C1 segment of cervical spinal cord (tissue), 14 donors: ENCODE results near the gene CAB39L.
A peak's percentile ranks its signal among the peaks of the same experiment; 100 is the strongest.

ENCODE experiments used
- DNase-seq, 14 donors: peaks; one replicate each; lab custom pipeline; 2025; lab: John Stamatoyannopoulos, UW

The CAB39L gene

DNA sequence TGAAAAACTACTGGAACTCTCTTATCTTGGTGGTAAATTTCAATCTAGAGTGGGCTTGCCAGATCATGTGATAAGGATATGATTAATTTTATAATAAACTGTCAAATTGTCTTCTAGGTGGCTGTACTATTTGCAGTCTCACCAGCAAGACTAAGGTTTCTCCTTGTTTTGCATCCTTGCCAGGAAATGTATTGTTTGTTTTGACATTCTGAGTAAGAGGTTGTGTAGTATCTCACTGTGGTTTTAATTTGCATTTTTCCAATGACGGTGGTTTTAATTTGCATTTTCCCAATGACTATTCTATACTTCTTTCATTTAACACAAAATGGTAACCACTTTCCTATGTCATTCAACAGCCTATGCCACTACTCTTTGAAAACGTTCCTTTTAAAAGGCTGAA lies 2.0 kb downstream of the CAB39L start:
- no peak for DNase-seq

DNA sequence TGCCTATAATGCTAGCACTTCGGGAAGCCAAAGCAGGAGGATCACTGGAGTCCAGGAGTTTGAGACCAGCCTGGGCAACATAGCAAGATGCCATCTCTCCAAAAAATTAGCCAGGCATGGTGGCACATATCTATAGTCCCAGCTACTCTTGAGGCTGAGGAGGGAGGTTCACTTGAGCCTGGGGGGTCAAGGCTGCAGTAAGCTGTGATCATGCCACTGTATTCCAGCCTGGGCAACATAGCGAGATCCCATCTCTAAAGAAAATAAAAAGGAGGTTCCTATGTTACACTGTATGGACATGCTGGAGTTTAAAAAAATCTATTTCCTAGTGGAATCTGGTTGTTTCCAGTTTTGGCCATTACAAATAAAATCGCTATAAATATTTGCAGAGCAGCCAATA lies 2.6 kb downstream of the CAB39L start:
- DNase-seq, result no peak

DNA sequence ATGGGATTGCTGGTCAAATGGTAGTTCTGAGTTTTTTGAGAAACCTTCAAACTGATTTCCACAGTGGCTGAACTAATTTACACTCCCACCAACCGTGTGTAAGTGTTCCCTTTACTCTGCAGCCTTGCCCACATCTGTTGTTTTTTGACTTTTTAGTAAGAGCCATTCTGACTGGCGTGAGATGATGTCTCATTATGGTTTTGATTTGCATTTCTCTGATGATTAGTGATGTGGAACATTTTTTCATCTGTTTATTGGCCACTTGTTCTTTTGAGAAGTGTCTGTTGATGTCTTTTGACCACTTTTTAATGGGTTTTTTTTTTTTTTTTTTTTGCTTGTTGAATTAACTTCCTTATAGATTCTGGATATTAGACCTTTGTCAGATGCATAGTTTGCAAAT lies 4.3 kb downstream of the CAB39L start:
- DNase-seq, result no peak

DNA sequence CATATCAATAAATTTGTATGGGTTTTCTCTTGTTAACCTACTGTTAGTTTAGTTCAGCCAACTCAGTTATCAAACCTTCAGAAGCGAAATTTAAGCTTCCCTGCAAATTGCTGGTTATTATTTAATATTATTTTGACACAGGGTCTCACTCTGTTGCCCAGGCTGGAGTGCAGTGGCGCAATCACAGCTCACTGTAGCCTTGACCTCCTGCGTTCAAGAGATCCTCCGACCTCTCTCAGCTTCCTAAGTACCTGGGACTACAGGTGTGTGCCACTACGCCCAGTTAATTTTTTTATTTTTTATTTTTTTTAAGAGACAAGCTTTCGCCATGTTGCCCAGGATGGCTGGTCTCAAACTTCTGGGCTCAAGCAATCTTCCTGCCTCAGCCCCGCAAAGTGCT lies 6.2 kb downstream of the CAB39L start:
- no peak for DNase-seq

DNA sequence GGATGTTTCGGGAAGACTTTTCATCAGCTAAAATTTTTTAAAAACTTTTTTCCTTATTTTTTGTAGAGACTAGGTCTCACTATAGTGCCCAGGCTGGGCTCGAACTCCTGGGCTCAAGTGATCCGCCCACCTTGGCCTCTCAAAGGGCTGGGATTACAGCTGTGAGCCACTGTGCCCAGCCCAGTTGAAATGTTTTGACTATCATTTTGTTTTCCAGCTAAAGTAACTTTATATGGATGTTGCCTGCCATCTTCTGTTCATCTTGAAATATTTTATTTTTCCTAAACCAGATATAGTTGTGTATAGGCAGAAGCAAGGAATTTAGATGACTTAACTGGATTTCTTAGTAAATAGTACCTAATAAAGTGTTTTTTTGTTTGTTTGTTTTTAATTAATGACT lies 7.0 kb downstream of the CAB39L start:
- peak in 3 of 14 donors; percentile 4 to 13 (median 8) for DNase-seq

DNA sequence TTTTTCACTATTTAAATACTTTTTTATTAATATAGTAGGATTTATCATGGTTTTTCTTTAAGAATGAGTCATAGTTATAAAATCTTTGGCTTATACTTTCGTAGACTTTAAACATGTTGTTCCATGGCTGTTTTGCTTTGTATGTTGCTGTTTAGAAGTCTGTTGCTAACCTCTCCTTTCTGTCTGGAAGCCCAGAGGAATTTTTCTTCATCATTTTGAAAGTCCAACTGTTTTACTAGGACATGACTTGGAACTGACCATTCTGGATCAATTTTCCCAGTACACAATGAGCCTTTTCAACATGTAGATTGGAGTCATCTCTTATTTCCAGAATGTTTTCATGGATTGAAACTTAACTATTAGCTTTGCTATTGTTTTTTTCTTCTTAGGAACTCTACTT lies 7.9 kb downstream of the CAB39L start:
- no peak for DNase-seq

DNA sequence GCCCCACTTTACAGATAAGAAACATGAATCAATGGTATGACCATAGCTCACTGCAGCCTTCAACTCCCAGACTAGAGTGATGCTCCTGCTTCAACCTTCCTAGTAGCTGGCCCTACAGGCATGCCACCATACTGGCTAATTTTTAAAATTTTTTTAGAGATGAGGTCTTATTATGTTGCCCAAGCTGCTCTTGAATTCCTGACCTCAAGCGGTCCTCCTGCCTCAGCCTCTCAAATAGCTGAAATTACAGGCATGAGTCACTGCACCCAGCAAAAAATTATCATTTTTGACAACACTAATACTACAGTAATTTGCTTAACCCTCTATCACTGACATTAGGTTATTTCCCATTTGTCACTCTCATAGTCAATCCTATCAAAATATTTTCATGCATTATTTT lies 14.7 kb downstream of the CAB39L start:
- no peak for DNase-seq

DNA sequence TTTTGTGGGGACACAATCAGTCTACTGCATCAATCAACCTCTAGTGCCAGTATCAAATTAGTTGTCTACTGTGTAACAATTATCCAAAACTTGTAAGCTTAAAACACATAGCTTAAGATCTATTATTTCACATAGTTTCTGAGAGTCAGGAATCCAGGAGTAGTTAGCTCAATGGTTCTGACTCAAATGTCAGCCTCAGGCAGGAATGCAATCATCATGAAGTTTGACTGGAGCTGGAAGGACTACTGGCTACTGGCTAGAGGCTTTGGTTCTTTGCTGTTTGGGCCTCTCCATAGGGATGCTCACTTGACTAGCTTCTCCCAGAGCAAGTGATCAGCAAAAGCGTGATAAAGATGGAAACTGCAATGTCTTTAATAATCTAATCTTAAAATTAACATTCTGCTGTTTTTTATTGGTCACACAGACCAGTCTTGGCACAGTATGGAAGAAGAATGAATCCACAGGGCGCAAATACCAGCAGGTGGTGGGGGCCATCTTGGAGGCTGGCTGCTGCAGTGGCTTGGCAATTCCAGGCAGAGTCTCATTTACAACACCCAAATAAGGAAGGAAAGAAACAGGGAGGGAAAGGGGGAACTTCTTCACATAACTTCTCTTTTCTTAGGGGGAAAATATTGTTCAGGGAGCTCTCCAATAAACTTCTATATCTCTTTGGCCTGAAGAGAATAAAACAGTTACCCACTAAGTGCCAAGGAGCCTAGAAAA lies 15.7 kb downstream of the CAB39L start:
- no peak for DNase-seq

DNA sequence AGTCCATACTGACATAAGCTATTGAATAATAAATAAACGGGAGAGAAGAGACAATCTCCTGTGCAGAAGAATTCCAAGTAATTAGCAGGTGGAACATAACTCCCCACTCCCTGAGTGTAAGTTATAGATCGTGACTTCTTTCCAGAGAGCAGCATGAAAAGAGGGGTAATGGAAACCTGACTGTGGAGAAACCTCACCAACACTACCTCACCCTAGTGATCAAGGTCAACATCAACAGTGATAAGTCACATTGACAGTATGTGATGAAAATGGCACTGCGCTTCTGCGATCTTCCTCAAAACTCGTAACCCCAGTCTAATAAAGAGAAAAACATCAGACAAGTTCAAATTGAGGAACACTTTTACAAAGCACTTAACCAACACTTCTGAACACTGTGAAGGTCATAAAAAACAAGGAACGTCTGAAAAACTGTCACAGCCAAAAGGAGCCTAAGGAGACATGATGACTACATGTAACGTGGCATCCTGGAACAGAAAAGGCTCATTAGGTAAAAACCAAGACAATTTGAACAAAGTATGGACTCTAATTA lies 19.8 kb downstream of the CAB39L start:
- DNase-seq, result no peak

DNA sequence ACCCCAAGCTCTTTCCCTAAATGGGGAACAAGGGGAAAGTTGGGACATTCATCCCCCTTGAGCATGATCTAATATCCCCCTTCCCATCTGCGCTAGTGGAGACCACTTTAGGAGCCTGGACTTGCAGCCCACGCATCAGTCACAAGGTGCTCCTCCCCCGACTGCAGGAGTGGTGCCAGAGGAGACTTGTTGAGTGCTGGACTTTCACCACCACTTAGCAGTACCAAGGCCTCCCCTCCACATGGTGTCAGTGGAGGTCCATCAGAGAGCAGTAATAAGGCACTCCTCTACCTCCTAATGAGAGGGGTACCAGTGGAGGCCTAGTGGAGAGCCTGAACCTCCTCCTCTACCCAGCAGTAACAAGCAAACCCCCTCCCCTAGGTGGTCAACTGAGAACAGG lies 22.5 kb downstream of the CAB39L start:
- no peak for DNase-seq

DNA sequence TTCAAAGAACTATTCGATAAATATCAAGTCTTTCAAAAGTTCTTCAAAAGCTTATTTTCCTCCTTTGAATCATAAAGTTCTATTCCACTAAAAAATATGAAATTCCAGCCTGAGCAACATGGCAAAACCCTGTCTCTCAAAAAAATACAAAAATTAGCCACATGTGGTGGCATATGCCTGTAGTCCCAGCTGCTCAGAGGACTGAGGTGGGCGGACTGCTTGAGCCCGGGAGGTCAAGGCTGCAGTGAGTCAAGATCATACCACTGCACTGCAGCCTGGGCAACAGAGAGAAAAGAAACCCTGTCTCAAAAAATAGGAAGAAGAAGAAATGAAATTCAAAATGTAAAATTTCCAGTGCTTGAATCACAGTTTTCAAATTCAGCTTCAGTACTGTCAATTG lies 24.6 kb downstream of the CAB39L start:
- DNase-seq, result no peak

DNA sequence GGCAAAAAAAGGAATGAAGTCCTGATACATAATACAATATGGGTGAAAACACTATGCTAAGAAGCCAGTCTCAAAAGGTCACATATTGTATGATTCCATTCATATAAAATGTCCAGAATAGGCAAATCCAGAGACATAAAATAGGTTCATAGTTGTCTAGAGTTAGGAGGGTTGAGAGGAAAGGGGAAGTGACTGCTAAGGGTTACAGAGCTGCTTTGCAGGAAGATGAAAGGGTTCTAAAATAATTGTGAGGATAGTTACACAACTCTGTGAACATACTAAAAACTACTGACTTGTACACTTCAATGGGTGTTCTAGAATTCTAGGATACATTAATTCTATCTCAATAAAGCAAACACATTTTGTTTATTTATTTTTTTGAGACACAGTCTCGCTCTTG lies 25.7 kb downstream of the CAB39L start:
- no peak for DNase-seq

DNA sequence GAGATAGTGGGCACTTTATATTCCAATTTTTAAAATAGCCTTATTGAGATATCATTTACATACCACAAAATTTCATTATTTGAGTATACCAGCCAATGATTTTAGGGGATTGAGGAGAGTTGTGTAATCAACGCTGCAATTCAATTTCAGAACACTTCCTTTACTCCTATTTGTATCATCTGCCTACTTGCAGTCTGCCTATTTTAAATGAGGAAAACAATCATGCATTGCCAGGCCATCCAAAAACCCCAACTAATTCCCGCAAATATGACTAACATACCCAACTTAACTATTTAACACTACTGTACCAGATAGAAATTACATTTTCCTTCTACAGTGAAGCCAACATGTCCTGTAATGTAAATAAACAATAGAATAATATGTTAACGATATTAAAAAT lies 26.7 kb downstream of the CAB39L start:
- no peak for DNase-seq

DNA sequence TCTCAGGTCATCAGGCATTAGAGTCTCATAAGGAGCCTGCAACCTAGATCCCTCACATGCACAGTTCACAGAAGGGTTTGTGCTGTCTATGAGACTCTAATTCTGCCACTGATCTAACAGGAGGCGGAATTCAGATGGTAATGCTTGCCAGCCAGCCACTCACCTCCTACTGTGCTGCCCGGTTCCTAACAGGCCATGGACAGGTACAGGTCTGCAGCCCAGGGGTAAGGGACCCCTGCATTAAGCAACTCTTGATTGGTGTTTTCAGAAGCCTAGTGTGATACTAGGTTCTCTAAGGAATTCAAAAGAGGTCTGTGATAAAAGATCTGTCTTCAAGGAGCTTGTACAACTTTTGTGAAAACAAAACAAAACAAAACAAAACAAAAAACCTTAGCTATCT lies 31.1 kb downstream of the CAB39L start:
- DNase-seq, result no peak

DNA sequence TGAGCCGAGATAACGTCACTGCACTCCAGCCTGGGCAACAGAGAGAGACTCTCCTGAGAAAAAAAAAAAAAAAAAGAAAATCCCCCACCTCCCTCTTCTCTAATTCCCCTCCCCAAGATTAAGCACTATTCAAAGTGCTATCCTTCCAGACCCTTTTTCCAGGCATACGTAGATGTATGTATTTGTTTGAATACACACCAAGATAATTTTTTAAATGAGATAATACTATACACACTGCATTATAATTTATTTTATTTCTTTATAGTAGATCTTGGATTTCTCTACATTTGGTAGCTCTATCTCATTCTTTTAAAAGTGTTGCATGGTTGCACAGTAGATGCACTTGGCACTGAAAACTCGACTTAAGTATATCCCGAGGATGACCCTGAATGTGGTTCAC lies 32.5 kb downstream of the CAB39L start:
- no peak for DNase-seq

DNA sequence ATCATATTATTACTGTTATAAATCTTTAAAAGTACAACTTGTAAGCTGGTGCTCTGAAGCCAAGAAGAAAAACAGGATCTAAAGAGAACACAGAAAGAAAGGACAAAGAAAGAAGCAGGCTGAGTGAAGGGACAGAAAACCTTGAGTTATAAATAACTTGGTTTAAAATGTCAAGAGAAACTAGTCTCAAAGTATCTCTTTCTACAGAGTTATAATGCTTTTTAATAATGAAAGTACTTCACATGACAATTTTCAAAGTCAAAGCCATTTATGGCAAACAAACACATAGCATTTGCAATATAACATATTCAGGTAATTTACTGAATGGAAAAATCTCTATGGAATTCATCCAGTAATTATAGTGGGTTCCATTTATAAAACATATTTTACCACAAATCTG lies 33.4 kb downstream of the CAB39L start:
- no peak for DNase-seq

DNA sequence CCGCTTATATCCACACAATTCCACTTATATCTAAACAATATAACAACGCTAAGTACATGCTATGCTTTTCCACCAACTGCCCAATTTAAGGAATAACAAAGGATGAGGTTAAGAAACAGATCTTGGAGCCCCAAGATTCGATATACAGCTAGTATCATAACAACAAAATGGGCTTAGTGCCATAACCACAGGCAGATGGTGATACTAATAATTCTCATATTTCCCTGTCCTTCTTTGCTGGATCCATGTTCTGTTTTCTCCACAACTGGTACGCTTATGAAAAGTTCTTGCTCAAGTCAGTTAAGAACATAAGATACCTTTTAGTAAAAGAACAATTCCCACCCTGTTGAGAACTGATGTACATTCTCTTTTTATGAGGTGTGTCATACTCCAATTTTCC lies 33.9 kb downstream of the CAB39L start:
- no peak for DNase-seq

DNA sequence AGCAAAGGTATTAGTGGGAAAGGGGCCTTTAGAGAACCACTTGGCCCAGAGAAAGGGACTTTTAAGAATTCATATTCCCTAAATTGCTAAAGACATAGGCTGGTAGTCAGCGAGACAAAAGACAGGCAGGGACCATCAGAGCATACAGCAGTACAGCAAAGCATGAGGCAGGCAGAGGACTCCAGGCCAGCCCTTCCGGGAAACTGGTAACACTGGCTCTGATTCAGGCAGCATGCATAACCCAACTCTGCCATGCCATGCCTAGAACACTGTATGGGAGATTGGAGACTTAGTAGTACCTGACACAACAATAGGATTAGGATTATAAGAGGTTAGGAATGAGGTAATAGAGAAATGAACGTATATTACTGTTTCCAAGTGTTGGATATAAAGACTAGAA lies 34.9 kb downstream of the CAB39L start:
- peak in 1 of 14 donors; percentile 16 for DNase-seq

DNA sequence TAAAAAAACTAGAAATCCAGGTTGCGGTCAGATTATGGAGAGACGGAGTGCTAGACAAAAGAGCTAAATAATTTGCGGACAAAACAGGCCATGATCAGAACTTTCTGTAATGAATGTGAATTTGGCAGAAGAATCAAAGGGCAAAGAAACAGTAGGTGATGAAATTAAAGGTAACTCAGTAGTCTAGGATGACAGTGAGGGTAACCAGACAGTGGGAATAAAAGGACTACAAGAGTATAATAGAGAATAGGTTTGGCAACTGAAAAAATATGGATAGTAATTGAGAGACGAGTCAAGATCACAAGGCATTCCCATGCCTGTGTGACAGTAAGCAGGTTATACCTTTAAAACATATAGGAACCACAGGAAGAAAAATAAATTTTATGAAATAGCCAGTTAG lies 35.9 kb downstream of the CAB39L start:
- no peak for DNase-seq

DNA sequence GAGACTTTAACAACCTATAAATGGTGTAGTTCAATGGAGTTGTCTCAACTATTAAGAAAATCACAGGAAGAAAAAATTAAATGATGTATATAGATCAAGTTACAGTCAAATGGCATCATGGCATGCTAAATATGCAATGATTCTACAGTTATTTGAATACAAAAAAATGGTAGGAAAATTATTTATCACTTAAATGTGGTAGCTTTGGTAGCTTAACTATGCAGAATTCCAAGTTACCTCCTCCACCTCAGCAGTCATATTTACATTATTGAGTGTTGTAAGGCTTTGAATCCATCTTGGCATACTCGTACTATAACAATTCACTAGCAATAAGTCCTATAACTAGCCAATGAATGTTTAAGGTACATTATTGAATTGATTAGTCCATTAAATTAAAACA lies 36.8 kb downstream of the CAB39L start:
- no peak for DNase-seq

DNA sequence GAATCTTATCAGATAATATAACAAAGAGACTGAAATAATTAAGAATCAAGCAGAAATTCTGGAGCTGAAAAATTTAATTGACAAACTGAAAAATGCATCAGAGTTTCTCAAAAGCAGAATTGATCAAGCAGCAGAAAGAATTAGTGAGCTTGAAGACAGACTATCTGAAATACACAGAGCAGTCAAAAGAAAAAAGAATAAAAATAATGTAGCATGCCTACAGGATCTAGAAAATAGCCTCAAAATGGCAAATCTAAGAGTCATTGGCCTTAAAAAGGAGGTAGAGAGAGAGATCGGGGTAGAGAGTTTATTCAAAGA lies 39.2 kb downstream of the CAB39L start:
- no peak for DNase-seq

DNA sequence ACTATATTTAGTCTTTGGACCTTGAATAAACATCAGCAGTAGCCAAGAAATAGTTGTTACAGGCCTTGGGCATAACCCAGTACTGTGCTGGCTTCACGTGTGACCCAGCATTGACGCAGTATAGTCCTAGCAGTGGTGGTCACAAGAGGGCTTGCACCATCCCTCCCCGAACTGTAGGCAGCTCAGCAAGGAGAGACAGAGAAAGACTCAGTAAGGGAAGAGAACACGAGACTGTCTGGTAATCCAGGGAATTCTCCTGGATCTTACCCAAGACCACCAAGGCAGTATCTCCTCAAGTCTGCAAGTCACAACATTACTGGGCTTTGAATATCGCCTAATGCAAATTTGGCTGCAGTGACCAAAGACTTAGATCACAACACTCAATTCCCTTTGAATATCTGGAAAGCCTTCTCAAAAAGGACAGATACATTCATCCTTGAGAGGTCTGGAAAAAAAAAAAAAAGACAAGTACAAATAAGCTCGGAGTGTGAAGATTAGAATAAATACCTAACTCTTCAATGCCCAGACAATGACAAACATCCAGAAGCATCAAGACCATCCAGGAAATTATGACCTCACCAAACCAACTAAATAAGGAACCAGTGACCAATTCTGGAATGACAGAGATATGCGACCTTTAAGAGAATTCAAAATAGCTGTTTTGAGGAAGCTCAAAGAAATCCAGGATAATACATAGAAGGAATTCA lies 39.7 kb downstream of the CAB39L start:
- no peak for DNase-seq
